Measurements from ENCODE around the gene VAV2. TPM values are rescaled to one million over a fixed set of nuclear protein-coding genes. Genes with fewer than 3 reads are reported as not detected.
"Not testable (repeated sequence)": the region's sequence is repeated elsewhere in the genome, so short reads cannot be mapped to it uniquely, and the experiment has no call there.

Gene VAV2
- polyA plus RNA-seq, 12 donors = 12.0 to 16.6 (median 15.0) TPM; not detected in 1

- no peak for DNase-seq
These were observed 21.5 kb downstream of the VAV2 start for GRCh38 chr9:133970581-133971058.

- no peak for DNase-seq
These were observed 22.2 kb downstream of the VAV2 start for GRCh38 chr9:133969681-133970580.

- no peak for DNase-seq
These were observed 23.0 kb downstream of the VAV2 start for GRCh38 chr9:133968966-133969617.

GRCh38 chr9:133968428-133968827 is 23.7 kb downstream of the VAV2 start:
- no peak for DNase-seq

GRCh38 chr9:133967024-133967741 is 24.9 kb downstream of the VAV2 start:
- no peak for DNase-seq

GRCh38 chr9:133964463-133964862 is 27.7 kb downstream of the VAV2 start:
- DNase-seq = no peak

- DNase-seq = no peak
These were observed 29.0 kb downstream of the VAV2 start for GRCh38 chr9:133963166-133963565.

- DNase-seq = no peak
These were observed 29.8 kb downstream of the VAV2 start for GRCh38 chr9:133962341-133962740.

- no peak for DNase-seq
These were observed 30.6 kb downstream of the VAV2 start for GRCh38 chr9:133961226-133962165.

GRCh38 chr9:133960568-133961129 is 31.5 kb downstream of the VAV2 start:
- no peak for DNase-seq

- DNase-seq = no peak
These were observed 32.1 kb downstream of the VAV2 start for GRCh38 chr9:133959966-133960567.

- no peak for DNase-seq
These were observed 33.0 kb downstream of the VAV2 start for GRCh38 chr9:133959171-133959570.

- no peak for DNase-seq
These were observed 33.4 kb downstream of the VAV2 start for GRCh38 chr9:133958756-133959155.

- DNase-seq = not testable (repeated sequence)
These were observed 34.4 kb downstream of the VAV2 start for GRCh38 chr9:133957772-133958171.

- DNase-seq = no peak
These were observed 34.8 kb downstream of the VAV2 start for GRCh38 chr9:133957328-133957727.

- DNase-seq = no peak
These were observed 35.5 kb downstream of the VAV2 start for GRCh38 chr9:133956520-133957076.

- no peak for DNase-seq
These were observed 36.2 kb downstream of the VAV2 start for GRCh38 chr9:133955821-133956411.

- DNase-seq = no peak
These were observed 37.1 kb downstream of the VAV2 start for GRCh38 chr9:133954862-133955529.
